GM21786 (cell line): Measurements from ENCODE around the gene RAP1A.
"Not testable (repeated sequence)": the region's sequence is repeated elsewhere in the genome, so short reads cannot be mapped to it uniquely, and the experiment has no call there.

ENCODE experiments used
- ATAC-seq: cut with Tn5 transposase; IDR thresholded peaks from one replicate; pipeline ENCODE4 v1.9.1; 2021; ENCODE audit not compliant: unreplicated experiment

RAP1A gene

DNA sequence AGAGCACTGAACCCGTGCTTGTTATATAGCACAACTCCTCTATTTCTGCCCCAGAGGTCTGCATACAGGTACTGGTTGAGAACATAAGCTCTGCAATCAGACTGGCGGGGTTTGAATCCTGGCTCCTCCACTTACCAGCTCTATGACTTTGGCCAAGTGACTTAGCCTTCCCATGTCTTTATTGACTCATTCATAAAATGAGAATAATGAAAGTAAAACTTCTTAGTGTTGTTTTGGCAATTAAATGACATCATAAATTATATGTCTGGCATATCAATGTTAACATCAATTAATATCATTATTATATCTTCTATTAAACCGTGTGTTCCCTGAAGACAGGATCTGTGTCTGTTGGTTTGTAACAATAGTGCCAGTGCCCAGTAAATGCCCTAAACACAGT lies 115.3 kb downstream of the RAP1A start:
- no peak for ATAC-seq

DNA sequence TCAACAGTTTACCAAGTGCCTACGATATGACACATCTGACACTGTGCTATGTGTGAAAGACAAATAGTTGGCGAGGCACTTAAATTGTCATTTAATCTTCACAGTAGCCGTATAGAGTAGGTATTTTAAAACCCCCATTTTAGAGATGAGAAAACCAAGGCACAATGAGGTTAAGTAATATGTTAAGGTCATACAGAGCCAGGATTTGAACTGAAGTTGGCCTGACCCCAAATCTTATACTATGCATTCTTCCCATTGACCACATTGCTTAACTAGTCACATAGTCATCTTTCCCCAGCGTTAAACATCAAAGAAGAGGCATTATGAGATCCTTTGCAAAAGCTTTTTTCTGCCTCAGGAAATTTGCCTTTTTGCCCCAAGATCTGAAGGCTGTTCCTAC lies 115.7 kb downstream of the RAP1A start:
- ATAC-seq, result no peak

DNA sequence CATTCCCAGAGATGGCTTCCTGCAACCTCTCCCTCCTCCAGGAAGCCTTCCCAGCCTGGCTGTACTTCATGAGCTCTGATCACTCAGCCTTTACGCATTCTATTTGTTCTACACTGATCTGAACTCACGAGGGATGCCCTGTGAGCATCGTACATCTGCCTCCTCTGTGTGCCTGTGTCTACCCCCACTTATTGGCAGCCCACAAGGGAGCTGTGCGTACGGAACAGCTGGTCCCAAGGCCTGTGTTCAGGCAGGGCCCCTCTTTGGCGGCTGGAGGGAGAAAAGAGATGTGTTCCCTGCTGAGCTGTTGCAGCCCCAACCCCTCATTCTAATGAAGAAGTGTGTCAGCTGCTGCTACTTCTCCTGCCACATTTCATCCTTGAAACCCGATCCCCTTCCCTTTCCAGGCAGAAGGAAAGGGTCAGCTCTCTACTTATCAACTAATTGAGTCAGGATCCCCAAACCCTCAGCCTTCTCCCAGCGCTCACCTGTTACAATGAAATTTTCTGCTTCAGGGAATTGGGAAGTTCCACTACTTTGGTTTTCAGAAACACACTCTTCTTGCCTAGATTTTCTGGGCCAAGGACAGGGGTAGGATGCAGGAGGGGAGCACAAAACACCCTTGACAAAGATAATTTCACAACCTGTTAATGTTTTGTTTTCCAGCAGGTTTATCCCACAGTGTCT lies 116.4 kb downstream of the RAP1A start:
- no peak for ATAC-seq

DNA sequence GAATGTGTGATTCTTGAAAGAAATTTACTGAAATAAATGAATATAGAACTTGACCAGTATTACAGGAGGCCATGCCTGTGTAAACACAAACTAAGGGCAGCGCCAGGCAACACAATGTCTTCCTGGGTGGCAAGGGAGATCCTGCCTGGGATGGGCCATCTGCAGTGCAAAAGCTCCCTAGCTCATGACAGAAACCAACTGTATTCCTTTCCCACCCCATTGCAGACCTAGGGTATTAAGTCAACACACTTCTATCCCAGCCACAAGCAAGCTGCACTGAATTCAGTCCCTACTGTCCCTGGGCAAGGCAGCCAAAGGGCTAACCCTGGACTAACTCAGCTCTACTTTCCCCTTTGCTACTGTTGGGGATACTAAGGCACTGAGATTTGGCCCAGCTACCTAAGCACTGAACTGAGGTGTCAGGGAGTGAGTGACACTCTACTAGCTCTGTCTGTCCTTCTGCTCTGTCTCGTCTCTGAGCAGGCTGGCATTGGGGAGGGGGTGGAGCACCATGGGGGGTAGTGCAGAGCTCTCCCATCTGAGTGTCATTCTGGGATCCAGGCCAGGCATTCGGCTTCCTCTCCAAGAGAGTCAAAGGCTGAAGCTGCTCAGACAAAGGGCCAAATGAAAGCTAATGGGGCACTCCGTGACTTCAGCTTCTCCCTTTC lies 117.1 kb downstream of the RAP1A start:
- ATAC-seq, result no peak

DNA sequence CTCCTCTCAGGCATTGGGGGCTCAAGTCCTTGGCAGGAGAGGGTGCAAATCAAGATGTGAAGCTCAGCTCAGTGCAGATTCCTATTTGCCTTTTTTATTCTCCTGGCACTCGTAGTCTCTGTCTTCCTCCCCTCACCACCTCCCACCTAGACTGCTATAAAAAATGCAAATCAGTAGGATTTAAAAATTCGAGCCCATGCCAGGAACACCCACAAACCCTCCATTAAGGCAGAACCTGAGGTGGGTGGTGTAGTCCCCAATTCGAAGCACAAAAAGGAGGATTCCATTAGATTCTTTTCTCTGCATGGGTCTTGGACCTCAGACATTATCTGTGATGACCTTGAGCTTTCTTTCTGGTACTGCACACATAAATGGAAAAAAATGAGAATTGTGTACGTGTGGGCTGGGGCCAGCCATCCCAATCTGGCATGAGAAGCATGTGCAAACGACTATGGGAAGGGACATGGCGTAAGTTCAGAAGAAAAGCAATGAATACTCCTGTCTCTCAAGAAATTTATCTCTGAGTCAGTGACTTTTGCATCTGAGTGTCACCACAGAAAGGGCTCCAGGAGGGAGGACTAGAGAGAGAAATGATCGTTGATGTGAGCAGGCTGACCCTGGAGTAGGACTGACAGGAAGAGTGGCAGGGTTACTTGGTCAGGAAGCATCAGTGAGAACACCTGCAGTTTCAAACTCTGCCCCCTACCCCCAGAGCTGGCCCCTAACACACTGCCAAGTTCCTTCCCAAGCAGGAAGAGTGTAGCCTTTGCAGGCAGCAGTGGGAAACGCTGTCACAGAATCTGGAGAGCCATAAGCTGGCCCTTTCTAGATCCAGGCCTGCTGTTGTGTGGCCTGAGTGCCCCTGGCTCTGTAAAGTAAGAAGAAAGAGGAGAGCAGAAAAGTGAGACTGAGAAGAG lies 117.9 kb downstream of the RAP1A start:
- no peak for ATAC-seq

DNA sequence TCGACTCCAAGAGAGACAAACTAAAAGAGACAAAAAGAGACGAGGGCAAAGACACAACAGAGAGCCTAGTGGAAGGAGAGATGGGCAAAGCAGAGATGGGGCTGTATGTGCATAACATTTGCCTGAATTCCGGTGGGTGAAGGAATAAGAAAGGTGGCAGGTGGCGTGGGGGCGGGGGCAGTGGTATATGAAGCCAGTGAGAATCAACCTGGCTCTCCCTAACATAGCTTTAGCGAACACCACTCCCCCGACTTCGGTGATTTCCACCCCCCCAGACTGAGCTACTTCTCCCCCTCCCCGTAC lies 118.5 kb downstream of the RAP1A start:
- ATAC-seq, result no peak

DNA sequence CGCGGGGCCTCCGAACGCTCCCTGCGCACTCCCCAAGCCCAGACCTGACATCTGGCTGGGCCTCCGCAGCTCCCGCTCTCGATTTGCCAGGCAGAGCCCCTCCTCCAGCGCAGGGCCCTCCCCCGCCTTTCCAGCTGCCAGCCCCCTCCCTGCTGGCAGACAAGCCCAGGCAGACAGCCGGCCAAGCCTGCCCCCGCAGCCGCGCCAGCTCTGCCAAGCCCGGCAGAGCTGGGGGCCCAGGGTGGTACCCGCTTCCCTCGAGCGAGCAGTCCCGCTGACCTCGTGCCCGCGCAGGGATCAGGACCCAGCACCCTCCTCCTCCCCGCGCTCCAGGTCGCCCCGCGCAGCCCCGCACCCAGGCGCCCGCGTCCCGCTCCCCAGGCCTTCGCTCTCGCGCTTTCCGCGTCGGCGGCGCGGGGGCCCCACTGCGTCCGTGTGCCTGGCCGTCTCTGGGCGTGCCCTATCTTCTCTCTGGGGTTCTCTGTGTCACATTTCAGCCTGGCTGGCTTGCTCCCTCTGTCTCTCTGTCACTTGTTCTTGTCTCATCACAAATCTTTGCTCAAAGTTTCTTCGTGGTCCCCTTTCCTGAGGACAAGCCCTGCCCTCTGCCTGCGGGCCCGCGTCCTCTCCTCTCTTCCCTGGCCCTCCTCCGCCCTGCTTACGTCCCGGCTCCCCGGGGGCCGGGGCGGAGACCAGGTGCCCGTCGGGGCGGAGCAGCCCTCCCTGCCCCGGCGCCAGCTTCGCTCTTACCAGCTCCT lies 119.0 kb downstream of the RAP1A start:
- peak; percentile 32 for ATAC-seq

DNA sequence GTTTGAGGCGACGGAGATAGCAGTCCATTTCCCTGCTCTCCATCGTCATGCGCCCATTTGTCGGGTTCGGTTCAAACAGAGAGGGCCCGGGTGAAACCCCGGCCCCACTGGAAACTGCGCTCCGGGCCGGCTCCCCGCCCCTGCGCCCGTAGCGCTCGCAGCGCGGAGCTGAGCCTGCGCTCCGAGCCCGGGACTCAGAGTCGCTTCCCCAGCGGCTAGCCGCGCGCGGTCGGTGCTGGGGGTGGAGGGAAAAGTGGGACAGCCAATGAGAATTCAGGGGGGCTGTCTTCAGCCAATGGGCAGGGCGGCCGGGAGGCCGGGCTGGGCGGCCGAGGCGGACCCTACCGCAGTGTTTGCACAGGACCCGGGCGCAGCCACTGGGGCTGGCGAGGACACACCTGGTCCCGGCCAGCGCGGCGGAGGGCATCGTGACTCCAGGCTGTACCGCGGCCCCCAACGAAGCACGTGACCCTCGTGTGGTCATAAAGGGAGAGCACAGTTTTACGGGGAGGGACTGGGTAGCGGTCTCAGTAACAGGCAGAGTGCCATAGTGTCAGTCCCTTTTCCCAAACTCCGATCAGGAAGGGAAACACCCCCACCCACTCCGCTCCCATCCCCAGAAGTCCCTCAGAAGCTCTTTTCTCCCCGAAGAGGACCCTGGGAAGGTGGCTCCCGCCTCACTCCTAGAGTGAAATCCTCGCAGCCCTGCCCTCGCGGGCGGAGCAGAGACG lies 119.8 kb downstream of the RAP1A start, which contains the start of gene INKA2:
Gene INKA2, minus strand, starts transcription at position 202 of the 731 bp plus-strand sequence. Its CDS starts 153 bp downstream, at position 49.
- peak; percentile 83 for ATAC-seq

DNA sequence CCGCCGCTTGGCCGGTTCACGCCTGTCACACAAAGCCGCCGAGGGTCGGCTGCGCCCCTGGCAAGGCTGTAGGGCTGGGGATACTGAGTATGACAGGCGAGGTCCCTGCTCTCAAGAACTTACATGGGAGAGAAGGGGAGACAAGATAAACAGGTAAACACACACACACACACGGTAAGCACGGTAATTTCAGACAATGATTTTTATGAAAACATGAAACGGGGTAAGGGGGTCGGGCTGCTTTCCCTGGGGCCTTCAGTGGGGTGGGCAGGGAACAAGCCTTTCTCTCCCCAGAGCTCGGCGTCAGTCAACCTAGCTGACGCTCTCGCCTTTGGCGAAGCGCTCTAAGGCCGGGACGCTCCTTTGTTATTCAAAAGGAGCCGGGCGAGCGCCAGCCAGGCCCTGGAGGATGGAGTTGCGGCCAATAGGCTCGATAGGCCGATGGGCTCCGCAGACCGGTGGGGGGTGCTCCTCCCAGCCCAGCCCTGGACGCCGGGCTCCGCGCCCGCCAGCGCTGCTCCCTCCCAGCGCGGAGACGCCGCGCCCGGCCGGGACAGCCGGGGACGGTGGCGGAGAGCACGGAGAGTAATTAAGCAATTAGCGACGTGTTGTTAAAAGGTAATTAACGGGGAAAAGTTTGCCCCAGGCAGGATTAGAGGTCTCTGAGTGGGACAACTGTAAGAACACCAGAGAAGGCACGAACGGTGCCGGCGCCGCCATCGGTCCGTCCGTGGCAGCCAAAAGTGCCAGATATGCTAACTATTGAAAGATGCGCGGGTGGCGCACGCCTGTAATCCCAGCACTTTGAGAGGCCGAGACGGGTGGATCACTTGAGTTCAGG lies 120.6 kb downstream of the RAP1A start:
- ATAC-seq, result no peak

DNA sequence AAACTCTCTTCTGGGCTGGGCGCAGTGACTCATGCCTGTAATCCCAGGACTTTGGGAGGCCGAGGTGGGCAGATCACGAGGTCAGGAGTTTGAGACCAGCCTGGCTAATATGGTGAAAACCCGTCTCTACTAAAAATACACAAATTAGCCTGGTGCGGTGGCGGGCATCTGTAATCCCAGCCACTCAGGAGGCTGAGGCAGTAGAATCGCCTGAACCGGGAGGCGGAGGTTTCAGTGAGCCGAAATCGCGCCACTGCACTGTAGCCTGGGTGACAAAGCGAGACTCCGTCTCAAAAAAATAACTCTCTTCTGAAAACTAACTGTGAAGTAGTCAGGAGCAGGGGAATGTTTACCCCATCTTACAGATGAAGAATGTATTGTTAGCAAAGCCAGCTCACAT lies 122.7 kb downstream of the RAP1A start:
- ATAC-seq, result not testable (repeated sequence)

DNA sequence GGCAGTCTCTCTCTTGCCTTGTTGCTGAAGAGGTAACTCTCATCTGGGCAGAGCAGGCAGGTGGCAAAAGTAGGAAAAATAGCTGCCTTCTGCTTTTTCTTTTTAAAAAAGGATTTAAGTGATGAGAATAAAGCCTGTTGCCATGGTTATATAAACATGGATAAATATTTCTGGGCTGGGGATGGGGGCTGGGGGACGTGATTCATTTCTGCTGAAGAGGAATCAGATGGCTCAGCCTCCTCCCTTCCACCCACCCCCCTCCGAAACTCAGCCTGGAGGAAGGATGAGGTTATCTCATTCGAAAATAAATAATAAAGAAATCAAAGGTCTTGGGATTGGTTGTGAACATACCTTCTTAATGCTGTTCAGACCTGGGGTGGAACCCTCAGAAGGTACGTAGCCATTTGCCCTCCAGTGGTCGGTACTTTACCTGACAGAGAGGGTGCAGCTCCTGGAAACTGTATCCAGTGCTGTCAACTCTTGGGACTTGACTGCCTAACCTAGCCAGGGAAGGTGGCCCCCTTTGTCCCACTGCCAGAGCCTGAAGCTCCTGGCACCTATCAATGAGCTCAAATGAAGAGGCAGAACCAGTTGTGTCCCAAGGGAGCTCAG lies 123.5 kb downstream of the RAP1A start:
- no peak for ATAC-seq

DNA sequence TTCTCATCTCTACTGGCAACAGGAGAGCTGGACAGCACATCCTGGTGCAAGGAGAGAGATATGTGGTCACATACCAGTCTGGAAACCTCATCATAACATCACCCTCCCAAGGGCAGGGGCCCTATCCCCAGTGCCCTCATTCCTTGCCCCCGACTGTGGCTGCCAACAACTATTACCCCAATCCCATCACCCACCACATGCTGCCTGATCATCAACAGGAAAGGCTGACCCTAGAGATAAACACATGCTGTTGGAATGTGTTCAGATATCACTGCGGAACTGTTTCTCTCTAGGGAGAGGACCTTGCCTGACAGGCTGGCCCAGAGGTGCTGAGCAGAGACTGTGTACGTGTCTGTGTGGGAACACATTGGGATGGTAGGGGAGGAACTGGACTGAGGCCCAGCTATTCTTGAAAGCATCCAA lies 124.1 kb downstream of the RAP1A start:
- no peak for ATAC-seq

DNA sequence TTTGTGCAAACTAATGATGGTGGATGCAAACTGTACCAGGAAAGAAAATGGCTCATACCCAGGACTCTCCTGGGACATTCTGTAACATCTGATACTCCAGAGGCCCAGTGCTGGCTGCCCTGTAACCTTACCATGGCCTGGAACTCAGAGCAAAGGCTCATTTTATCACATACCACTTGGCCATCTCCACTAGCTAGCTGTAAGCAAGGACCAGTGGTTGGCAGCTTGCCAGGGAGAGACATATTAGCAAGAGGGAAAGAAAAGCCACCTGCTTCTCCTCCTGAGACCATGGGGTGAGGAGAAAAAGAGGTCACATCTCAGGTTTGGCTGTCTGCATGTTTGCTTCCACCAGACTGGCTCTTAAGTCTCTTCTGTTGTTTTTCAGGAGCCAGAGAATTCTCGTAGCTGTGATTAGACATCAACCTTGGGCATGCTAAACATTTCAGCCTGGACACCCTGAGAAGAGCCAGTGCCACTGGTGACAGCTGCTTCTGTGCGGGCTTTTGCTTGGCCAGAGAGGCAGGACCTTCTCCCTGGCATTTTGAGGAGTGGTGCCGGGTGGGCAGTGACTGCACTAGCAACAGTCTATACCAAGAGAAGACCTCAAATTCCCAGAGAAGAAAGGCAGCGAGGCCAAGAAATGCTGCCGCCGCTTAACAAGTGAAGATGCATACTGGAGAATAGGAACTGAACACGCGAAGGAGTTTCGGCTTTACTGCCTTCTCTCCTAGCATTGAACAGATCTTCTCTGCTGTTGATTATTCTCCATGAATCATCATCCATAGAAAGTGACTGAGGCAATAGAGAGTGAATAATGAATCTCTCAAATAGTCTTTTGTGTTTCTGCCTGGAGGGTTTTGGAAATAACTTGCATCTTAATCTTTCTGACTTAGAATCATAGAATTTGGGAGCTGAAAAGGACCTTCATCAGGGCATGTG lies 126.4 kb downstream of the RAP1A start:
- ATAC-seq, result no peak

DNA sequence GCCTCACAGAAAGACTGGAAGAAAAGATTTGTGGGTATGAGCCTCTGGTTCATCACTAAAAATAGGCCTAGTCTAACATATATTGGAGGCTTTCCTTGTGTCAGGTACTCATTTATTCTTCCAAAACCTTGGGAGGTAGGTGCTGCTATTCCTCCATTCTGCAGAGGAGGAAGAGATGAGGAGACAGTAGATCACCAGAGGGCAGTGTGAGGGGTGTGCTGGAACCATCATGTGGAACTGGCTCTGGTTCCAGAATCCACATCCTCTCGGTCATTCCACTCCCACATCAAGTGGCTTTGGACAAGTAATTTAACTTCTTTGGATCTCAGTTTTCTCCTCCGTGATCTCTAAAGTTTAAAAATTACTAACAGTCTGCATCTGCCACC lies 127.0 kb downstream of the RAP1A start:
- no peak for ATAC-seq

DNA sequence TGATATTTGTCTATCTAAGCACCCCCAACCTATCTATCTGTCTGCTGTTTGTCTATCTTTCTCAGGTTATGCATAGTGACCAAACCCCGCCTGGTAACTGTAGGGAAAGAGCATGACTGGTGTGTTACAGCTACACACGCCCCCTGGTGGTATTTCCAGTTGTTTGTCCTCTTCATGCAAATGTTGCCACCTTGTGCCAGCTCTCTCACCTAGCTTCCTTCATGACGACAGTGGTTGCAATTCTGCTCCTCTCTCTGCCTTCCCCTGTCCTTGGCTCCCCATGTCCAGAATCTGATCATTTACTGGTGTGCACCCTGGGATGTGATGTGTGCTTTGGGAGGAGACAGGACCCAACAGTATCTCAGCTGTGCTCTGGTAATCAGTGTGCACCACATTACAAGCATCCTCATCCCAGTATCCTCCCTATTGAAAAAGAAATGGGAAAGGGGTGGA lies 127.7 kb downstream of the RAP1A start:
- no peak for ATAC-seq

DNA sequence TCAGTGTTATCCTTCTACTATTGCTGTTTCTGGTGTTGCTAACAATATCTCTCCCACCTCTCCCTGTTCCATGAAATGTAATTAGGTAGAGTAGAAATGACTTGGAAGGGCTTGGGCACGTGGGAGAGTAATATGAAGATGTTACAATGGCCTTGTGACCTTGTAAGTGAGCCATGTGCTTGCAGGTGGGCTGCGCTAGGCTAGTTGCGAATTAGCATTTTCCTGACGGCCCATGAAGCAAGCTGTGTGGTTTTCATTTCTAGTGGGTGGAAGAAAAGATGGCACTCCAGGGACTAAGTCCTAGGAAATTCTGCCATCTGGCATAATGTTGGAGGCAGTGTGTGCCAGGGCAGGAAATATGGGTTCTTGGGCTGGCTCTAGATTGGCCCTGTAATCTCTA lies 128.4 kb downstream of the RAP1A start:
- ATAC-seq, result no peak

DNA sequence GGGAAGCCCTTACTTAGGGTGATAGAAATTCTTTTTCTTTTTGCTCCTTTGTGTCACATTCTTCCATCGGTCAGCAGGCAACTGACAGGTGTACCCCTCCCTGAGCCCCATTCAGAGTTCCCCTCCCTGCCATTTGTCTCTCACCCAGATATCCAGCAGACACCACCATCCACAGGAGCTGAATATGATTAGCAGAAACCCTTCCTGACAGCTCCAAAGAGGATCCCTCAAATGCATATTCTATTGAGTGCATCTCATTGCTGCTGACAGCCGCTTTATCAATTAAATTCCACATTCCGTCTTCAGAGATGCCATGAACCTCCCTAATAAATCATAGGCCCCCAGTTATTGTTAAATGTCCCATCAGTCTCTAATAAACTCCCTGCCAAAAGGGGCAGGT lies 130.0 kb downstream of the RAP1A start:
- no peak for ATAC-seq

DNA sequence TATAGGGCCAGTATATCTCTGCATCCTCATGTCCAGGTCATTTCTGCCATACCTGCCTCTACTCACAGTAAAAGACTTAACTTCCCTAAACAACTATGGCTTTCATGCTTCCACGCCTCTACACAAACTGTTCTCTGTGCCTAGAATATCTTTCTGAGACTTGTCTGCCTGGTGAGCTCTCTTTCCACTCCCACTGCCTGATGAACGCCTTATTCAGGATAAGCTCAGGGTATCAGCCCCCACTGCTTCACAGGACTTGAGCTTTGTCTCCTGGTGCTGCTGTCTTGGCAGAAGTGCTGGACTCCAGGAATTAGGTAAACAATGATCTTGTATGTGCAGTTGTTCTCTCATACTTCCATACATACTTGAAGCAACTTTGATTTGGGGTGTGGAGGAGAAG lies 131.3 kb downstream of the RAP1A start:
- no peak for ATAC-seq
